GM23248 (cell line): ENCODE measurements around the gene DNAH7. TPM values are rescaled to one million over a fixed set of nuclear protein-coding genes. Genes with fewer than 3 reads are reported as not detected.

ENCODE experiments used
- DNase-seq: peaks from one replicate; pipeline ENCODE4 v3.0.0-alpha.2; 2015
- H2AFZ ChIP-seq: fragments of 200-600 bp; sonication (generic); 2 replicates; pipeline ENCODE4 v1.6.1; 2016; ENCODE audit warnings: antibody characterized with exemption
- H3F3A ChIP-seq: fragments of 200-600 bp; sonication (generic); 2 replicates; pipeline ENCODE4 v1.6.1; 2016; ENCODE audit warnings: mild to moderate bottlenecking, antibody characterized with exemption, mixed run types; ENCODE audit not compliant: insufficient read depth
- H3K27ac ChIP-seq: fragments of 200-600 bp; sonication (generic); 2 replicates; pipeline ENCODE4 v1.5.1; 2016; ENCODE audit warnings: mild to moderate bottlenecking
- H3K27me3 ChIP-seq: fragments of 200-600 bp; sonication (generic); replicated peaks from 2 replicates; pipeline ENCODE4 v1.6.1; 2016; ENCODE audit warnings: mild to moderate bottlenecking; ENCODE audit not compliant: insufficient read depth
- H3K36me3 ChIP-seq: fragments of 200-600 bp; sonication (generic); 2 replicates; pipeline ENCODE4 v1.6.1; 2016; ENCODE audit warnings: low read depth, mild to moderate bottlenecking
- H3K4me1 ChIP-seq: fragments of 200-600 bp; sonication (generic); 2 replicates; pipeline ENCODE4 v1.6.1; 2016; ENCODE audit warnings: mild to moderate bottlenecking; ENCODE audit not compliant: insufficient read depth
- H3K4me2 ChIP-seq: fragments of 200-600 bp; sonication (generic); one replicate; pipeline ENCODE4 v1.6.1; 2016; ENCODE audit warnings: mild to moderate bottlenecking; ENCODE audit not compliant: unreplicated experiment
- H3K4me3 ChIP-seq: fragments of 200-600 bp; sonication (generic); 2 replicates; pipeline ENCODE4 v1.5.1; 2016; ENCODE audit warnings: mild to moderate bottlenecking
- H3K79me2 ChIP-seq: fragments of 200-600 bp; sonication (generic); 2 replicates; pipeline ENCODE4 v1.6.1; 2016; ENCODE audit warnings: mild to moderate bottlenecking; ENCODE audit not compliant: insufficient read depth
- H3K9ac ChIP-seq: fragments of 200-600 bp; sonication (generic); 2 replicates; pipeline ENCODE4 v1.6.1; 2016; ENCODE audit warnings: mild to moderate bottlenecking
- H3K9me2 ChIP-seq: fragments of 200-600 bp; sonication (generic); 2 replicates; pipeline ENCODE4 v1.6.1; 2016; ENCODE audit warnings: mixed run types, mild to moderate bottlenecking, moderate library complexity; ENCODE audit not compliant: insufficient read depth
- H3K9me3 ChIP-seq: fragments of 200-600 bp; sonication (generic); one replicate; pipeline ENCODE4 v1.6.1; 2017; ENCODE audit warnings: low read depth
- H4K20me1 ChIP-seq: fragments of 200-600 bp; sonication (generic); 2 replicates; pipeline ENCODE4 v1.6.0; 2016; ENCODE audit not compliant: insufficient read depth
- EZH2 ChIP-seq: fragments of 200-600 bp; sonication (generic); IDR thresholded peaks from 2 replicates; pipeline ENCODE4 v1.6.1; 2018; ENCODE audit warnings: antibody characterized with exemption, mild to moderate bottlenecking; ENCODE audit not compliant: insufficient read depth, poor library complexity, severe bottlenecking
- EZH2phosphoT487 ChIP-seq: fragments of 200-600 bp; sonication (generic); IDR thresholded peaks from 2 replicates; pipeline ENCODE4 v1.6.1; 2018; ENCODE audit warnings: antibody characterized with exemption, moderate library complexity, mild to moderate bottlenecking, low read depth; ENCODE audit not compliant: insufficient read depth
- WGBS, 2 experiments: methylation state at CpG; one replicate each; pipeline ENCODE4 v1.1.6; 2015 to 2017; ENCODE audit warnings: low lambda C conversion rate in 2 of 2, low coverage in 1 of 2; ENCODE audit errors: missing lambda C conversion rate in 2 of 2; 5-methylcytosine and 5-hydroxymethylcytosine counted together
- in situ Hi-C: fragments of 300-500 bp; cut with MboI; formaldehyde crosslinking; loops from 2 replicates; pipeline ENCODE4 v1.15.0; 2020
- polyA plus RNA-seq: library from polyadenylated mRNA; unstranded; fragments of >200 nt; fragmentation: Nextera tagmentation; extraction: Ambion mirVana; gene quantifications from 2 replicates; pipeline ENCODE4 v1.2.1, GENCODE V29; 2016
- total RNA-seq: library from RNA; depleted of rRNA; stranded (reverse); fragments of >200 nt; shearing (Covaris generic); gene quantifications from 2 replicates; pipeline ENCODE4 v1.2.3, GENCODE V29; 2014

Gene DNAH7
- total and polyA plus RNA-seq, 2 experiments from 2014 or later, result 0.40 to 0.43 TPM

DNA sequence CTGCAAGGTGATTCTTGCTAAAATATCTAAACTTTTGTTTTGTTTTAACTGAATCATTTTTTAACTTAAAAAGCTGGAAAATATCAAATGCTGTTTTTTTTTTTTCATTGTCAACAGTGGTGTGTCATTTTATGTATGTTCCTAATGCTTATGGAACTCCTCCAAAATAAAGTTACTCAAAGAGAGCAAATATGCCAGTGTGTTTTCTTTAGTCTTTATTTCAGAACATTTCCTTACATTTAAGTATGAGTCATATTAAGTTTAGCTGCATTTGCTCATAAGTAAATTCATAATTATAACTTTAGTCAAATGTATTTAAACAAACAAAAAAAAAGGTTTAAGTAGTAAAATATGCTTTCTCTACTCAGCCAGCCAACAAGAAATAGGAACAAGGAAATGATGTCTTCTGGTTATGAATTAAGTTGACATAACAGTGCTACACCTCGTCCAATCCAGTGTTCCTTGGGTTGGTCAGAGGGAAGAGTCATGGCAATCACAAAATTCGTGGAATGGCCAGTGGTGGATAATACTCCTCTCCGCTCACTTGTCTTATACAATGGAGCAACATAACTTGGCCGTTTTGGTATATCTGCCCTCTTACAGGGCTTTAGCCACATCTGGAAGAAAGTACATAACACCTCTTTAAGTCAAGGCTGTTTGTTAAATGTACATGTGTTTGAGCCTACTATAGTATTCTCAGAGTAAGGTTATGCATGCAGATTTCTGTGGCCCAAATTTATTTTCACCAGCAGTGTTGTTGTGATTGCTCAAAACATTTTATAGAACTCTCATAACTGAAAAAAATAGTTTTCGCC is 330.9 kb downstream of the DNAH7 start:
- TF ChIP-seq EZH2phosphoT487, result no peak
- Histone ChIP-seq H3K4me3 (no peak overlapping the region), H3K9ac (no peak overlapping the region), H3K9me2 (no peaks in the 10 kb centered on the region), H3K4me1 (peaks cover 22% of the 10 kb centered on the region), H3K4me2 (no peak overlapping the region), H4K20me1 (no peaks in the 10 kb centered on the region), H3K27me3 (no peaks in the 10 kb centered on the region), H2AFZ (no peak overlapping the region), H3K27ac (no peak overlapping the region), H3K9me3 (no peaks in the 10 kb centered on the region), H3K36me3 (peaks cover 20% of the 10 kb centered on the region), H3F3A (peaks cover 20% of the 10 kb centered on the region; the same call in 1 of the 2 replicates), H3K79me2 (no peaks in the 10 kb centered on the region)
- DNase-seq, result peak; percentile 43
- in situ Hi-C loops, result no loop called here
- 85% methylated on average over 5 of the region's 5 CpGs for WGBS, 2 experiments

DNA sequence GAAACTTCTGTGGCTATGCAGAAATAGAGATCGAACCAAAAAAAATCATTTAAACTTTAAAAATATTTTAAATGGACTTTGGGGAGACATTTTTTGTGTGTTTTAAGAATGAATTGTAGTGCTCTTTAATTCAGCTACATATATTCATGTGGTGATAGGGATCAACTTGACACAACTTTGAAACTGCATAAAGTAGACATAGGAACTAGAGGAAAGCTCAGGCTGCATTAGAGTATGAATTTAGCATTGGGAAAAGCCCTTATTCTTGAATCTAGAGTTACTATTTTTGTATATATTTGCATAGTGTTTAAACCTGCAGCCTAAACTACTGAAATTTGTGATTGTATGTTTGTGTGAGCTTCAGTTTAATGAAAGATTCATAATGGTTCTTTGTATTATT is 333.3 kb downstream of the DNAH7 start:
- Histone ChIP-seq H3K9me3 (no peaks in the 10 kb centered on the region), H3K79me2 (no peaks in the 10 kb centered on the region), H3K4me3 (no peak overlapping the region), H3K36me3 (peaks cover 22% of the 10 kb centered on the region), H3K9me2 (no peaks in the 10 kb centered on the region), H4K20me1 (no peaks in the 10 kb centered on the region), H3K27me3 (no peaks in the 10 kb centered on the region), H3K4me1 (peaks cover 22% of the 10 kb centered on the region), H3K9ac (no peak overlapping the region), H2AFZ (no peak overlapping the region), H3F3A (peaks cover 20% of the 10 kb centered on the region; the same call in 1 of the 2 replicates), H3K4me2 (no peak overlapping the region), H3K27ac (no peak overlapping the region)
- WGBS, 2 experiments, result 96 to 100% methylated on average over 1 of the region's 1 CpG
- in situ Hi-C loops, result no loop called here
- DNase-seq, result no peak
- no peak for TF ChIP-seq EZH2
- no peak for TF ChIP-seq EZH2phosphoT487

DNA sequence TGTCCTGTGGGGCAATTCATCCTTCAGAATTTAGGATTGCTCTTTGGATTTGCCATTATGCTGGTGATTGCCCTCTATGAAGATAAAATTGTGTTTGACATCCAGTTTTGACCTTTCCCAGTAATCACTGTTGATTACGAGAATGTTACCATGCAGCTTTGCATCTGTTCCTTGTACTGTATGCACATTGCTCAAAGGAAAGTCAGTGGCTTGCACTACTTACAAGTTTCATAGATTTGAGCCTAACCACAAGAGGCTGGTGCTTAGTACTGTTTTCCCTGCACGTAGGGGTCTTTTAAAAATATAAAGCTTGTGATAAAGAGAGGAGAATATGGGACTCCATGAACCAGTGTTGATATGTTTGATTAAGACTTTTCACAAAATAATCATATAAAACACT is 333.7 kb downstream of the DNAH7 start:
- no peak for TF ChIP-seq EZH2
- no peak for TF ChIP-seq EZH2phosphoT487
- DNase-seq, result no peak
- no peak overlapping the region for H3K4me3 ChIP-seq
- H3K79me2 ChIP-seq, result no peaks in the 10 kb centered on the region
- H3K27ac ChIP-seq, result no peak overlapping the region
- H2AFZ ChIP-seq, result no peak overlapping the region
- H3K27me3 ChIP-seq, result no peaks in the 10 kb centered on the region
- H3K9me2 ChIP-seq, result no peaks in the 10 kb centered on the region
- peaks cover 22% of the 10 kb centered on the region for H3K4me1 ChIP-seq
- H3K9ac ChIP-seq, result no peak overlapping the region
- WGBS, 2 experiments, result 82% methylated on average over 2 of the region's 2 CpGs
- peaks cover 20% of the 10 kb centered on the region; the same call in 1 of the 2 replicates for H3F3A ChIP-seq
- in situ Hi-C loops, result no loop called here
- H4K20me1 ChIP-seq, result no peaks in the 10 kb centered on the region
- H3K4me2 ChIP-seq, result no peak overlapping the region
- H3K36me3 ChIP-seq, result peaks cover 26% of the 10 kb centered on the region
- no peaks in the 10 kb centered on the region for H3K9me3 ChIP-seq

DNA sequence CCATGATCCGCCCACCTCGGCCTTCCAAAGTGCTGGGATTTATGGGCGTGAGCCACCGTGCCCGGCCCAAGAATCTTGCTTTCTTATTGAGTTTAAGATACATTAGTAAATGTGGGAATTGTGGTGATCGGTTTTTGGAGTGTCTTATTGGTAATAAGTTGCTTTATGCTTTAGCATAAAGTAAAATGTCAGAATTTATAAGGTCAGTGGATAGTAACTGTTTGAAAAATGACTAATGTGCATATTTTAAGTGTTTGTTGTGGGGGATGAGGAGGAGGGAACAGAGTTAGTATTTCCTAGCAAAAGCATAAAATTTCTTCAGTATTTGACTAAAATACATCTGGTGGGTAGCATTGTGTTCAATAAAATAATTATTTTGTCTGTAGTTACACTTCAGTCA is 334.2 kb downstream of the DNAH7 start:
- TF ChIP-seq EZH2, result no peak
- Histone ChIP-seq H3F3A (peaks cover 20% of the 10 kb centered on the region; the same call in 1 of the 2 replicates), H3K79me2 (no peaks in the 10 kb centered on the region), H3K9me2 (no peaks in the 10 kb centered on the region), H3K9ac (no peak overlapping the region), H3K36me3 (peaks cover 24% of the 10 kb centered on the region), H3K4me3 (no peak overlapping the region), H4K20me1 (no peaks in the 10 kb centered on the region), H3K27me3 (no peaks in the 10 kb centered on the region), H2AFZ (no peak overlapping the region), H3K9me3 (no peaks in the 10 kb centered on the region), H3K27ac (no peak overlapping the region), H3K4me1 (peaks cover 22% of the 10 kb centered on the region), H3K4me2 (no peak overlapping the region)
- DNase-seq, result no peak
- in situ Hi-C loops, result no loop called here
- WGBS, 2 experiments, result 96 to 97% methylated on average over 6 of the region's 6 CpGs
